ENCODE results near the gene NRARP. TPM values are rescaled to one million over a fixed set of nuclear protein-coding genes. Genes with fewer than 3 reads are reported as not detected.

The NRARP gene
- total RNA-seq, 2 experiments from 2014 or later = 6.9 to 8.9 TPM

- Histone ChIP-seq H3K27ac (ENCODE audit: low read depth, low read length, poor library complexity, severe bottlenecking) (peak overlapping the region; percentile 73), H3K9me2 (ENCODE audit: insufficient read depth, low read length) (no peaks in the 10 kb centered on the region), H4K20me1 (ENCODE audit: insufficient read depth, low read length) (no peaks in the 10 kb centered on the region), H3K4me2 (ENCODE audit: low read length) (peak overlapping the region; percentile 68), H2AFZ (ENCODE audit: low read length) (peak overlapping the region; percentile 93), H3K9me3 (ENCODE audit: low read length) (no peaks in the 10 kb centered on the region), H3K79me2 (ENCODE audit: insufficient read depth, low read depth, low read length) (no peaks in the 10 kb centered on the region), H3K4me1 (ENCODE audit: insufficient read depth, low read length, poor library complexity, severe bottlenecking) (peaks cover 37% of the 10 kb centered on the region), H3K36me3 (ENCODE audit: insufficient read depth, low read length) (no peaks in the 10 kb centered on the region), H3K4me3 (ENCODE audit: low read depth, low read length, poor library complexity, severe bottlenecking) (peak overlapping the region; percentile 57)
- intact Hi-C loops (cut with micrococcal nuclease; ENCODE audit: unreplicated experiment) = loop anchor here (10.0 kb wide), 1 partner anchor 94 kb away; no protein-coding TSS in a partner anchor
- BruUV-seq (replicated peaks) = no TSS peak
- peak; percentile 93 for DNase-seq (ENCODE audit: low spot score)
- CTCF ChIA-PET (ENCODE audit: unreplicated experiment) = no interaction called here
- TF ChIP-seq CTCF (conservative IDR thresholded peaks at IDR 0.05; ENCODE audit: low read length) = no peak
- no peak for TF ChIP-seq EZH2phosphoT487 (IDR thresholded peaks at IDR 0.05; ENCODE audit: borderline replicate concordance, low read depth, low read length)
- POLR2A ChIA-PET = interaction anchor here (0.6 to 1.0 kb wide), 4 partner anchors 43 to 319 kb away, joined by 3 to 4 read pairs (median 3); partner anchors contain the start of genes SAPCD2 and TOR4A
Observed at GRCh38 chr9:137320555-137321384, 18.7 kb upstream of the NRARP start.

GRCh38 chr9:137319739-137320551 lies 17.9 kb upstream of the NRARP start:
- peaks cover 41% of the 10 kb centered on the region for H3K4me1 ChIP-seq (ENCODE audit: insufficient read depth, low read length, poor library complexity, severe bottlenecking)
- H3K36me3 ChIP-seq (ENCODE audit: insufficient read depth, low read length) = no peaks in the 10 kb centered on the region
- H2AFZ ChIP-seq (ENCODE audit: low read length) = peak overlapping the region; percentile 93; the same call in 1 of the 2 replicates
- POLR2A ChIA-PET = interaction anchor here (0.6 to 1.0 kb wide), 3 partner anchors 42 to 319 kb away, joined by 3 to 4 read pairs (median 3); partner anchors contain the start of gene TOR4A
- CTCF ChIA-PET (ENCODE audit: unreplicated experiment) = no interaction called here
- intact Hi-C loops (cut with micrococcal nuclease; ENCODE audit: unreplicated experiment) = loop anchor here (10.0 kb wide), 1 partner anchor 95 kb away; no protein-coding TSS in a partner anchor
- no TSS peak for BruUV-seq (replicated peaks)
- DNase-seq (ENCODE audit: low spot score) = no peak
- no peaks in the 10 kb centered on the region for H3K9me3 ChIP-seq (ENCODE audit: low read length)
- no peaks in the 10 kb centered on the region for H3K9me2 ChIP-seq (ENCODE audit: insufficient read depth, low read length)
- no peaks in the 10 kb centered on the region for H4K20me1 ChIP-seq (ENCODE audit: insufficient read depth, low read length)
- H3K4me2 ChIP-seq (ENCODE audit: low read length) = peak overlapping the region; percentile 68
- H3K4me3 ChIP-seq (ENCODE audit: low read depth, low read length, poor library complexity, severe bottlenecking) = peak overlapping the region; percentile 57
- peak overlapping the region; percentile 73 for H3K27ac ChIP-seq (ENCODE audit: low read depth, low read length, poor library complexity, severe bottlenecking)
- no peak for TF ChIP-seq EZH2phosphoT487 (IDR thresholded peaks at IDR 0.05; ENCODE audit: borderline replicate concordance, low read depth, low read length)
- TF ChIP-seq CTCF (conservative IDR thresholded peaks at IDR 0.05; ENCODE audit: low read length) = no peak
- no peaks in the 10 kb centered on the region for H3K79me2 ChIP-seq (ENCODE audit: insufficient read depth, low read depth, low read length)
